B cell (primary cell): ENCODE data around the gene ANKRD13C. TPM values are rescaled to one million over a fixed set of nuclear protein-coding genes. Genes with fewer than 3 reads are reported as not detected.

Experiments used
- ATAC-seq: fragments of 200-7000 bp; cut with Tn5 transposase; one replicate; pipeline ENCODE4 v1.10.0; 2021; ENCODE audit warnings: low read depth, mild to moderate bottlenecking, moderate number of reproducible peaks, moderate library complexity
- CTCF ChIA-PET: fragments of 350-600 bp; sonication (Branson Sonifier 250); formaldehyde crosslinking; loops from one replicate; lab custom pipeline; 2021; ENCODE audit warnings: antibody characterized with exemption, inconsistent platforms; lab: Charles Lee
- POLR2A ChIA-PET: fragments of 350-600 bp; sonication (Branson Sonifier 250); formaldehyde crosslinking; loops from one replicate; lab custom pipeline; 2021; ENCODE audit warnings: antibody characterized with exemption; lab: Charles Lee
- DNase-seq: peaks from one replicate; pipeline ENCODE4 v3.0.0; 2013
- H2AFZ ChIP-seq: 2 replicates; pipeline ENCODE4 v1.6.1; 2012; ENCODE audit warnings: mild to moderate bottlenecking, low read depth, low read length; ENCODE audit not compliant: insufficient read depth, poor library complexity, severe bottlenecking
- H3K27ac ChIP-seq, 2 donors: 1 replicate in 1 of 2; 2 replicates in 1 of 2; pipeline ENCODE4 v1.5.1; 2012 to 2013; ENCODE audit warnings: low read length in 2 of 2, mild to moderate bottlenecking in 2 of 2, moderate library complexity in 1 of 2
- H3K27me3 ChIP-seq, 4 experiments: fragments of 200-600 bp in 1 of 4; sonication (generic) in 1 of 4; replicated peaks in 1 of 4; 1 replicate in 2 of 4; 2 replicates in 2 of 4; pipeline versions ENCODE4 v1.6.1 to v1.7.0; 2013 to 2016; ENCODE audit warnings: low read length in 3 of 4, mild to moderate bottlenecking in 2 of 4, mixed read lengths in 1 of 4, moderate library complexity in 1 of 4; ENCODE audit not compliant: insufficient read depth in 4 of 4, control insufficient read depth in 3 of 4; ENCODE audit errors: control extremely low read depth in 1 of 4
- H3K36me3 ChIP-seq, 2 experiments: replicated peaks in 1 of 2; 1 replicate in 1 of 2; 2 replicates in 1 of 2; pipeline versions ENCODE4 v1.6.1 to v1.7.1; 2013; ENCODE audit warnings: low read length in 1 of 2; ENCODE audit not compliant: insufficient read depth in 2 of 2, control insufficient read depth in 1 of 2; ENCODE audit errors: control extremely low read depth in 1 of 2, extremely low read depth in 1 of 2
- H3K4me1 ChIP-seq, 2 donors: fragments of 200-600 bp in 1 of 2; sonication (generic) in 1 of 2; 1 replicate in 1 of 2; 2 replicates in 1 of 2; pipeline versions ENCODE4 v1.5.1 to v1.6.1; 2013 to 2017; ENCODE audit warnings: low read length in 2 of 2; ENCODE audit not compliant: control insufficient read depth in 2 of 2, insufficient read depth in 2 of 2
- H3K4me2 ChIP-seq: replicated peaks from 2 replicates; pipeline ENCODE3; 2012; ENCODE audit warnings: mild to moderate bottlenecking, low read depth, low read length; ENCODE audit not compliant: poor library complexity, severe bottlenecking
- H3K4me3 ChIP-seq, 5 experiments: fragments of 200-600 bp in 1 of 5; sonication (generic) in 1 of 5; 1 replicate in 3 of 5; 2 replicates in 2 of 5; pipeline versions ENCODE4 v1.5.1 to v1.7.0; 2011 to 2016; ENCODE audit warnings: low read length in 4 of 5, mild to moderate bottlenecking in 4 of 5, low read depth in 2 of 5, control low read depth in 1 of 5, moderate library complexity in 1 of 5; ENCODE audit not compliant: insufficient read depth in 1 of 5; ENCODE audit errors: control extremely low read depth in 1 of 5, extremely low read depth in 1 of 5
- H3K79me2 ChIP-seq: fragments of 200-600 bp; sonication (generic); one replicate; pipeline ENCODE4 v1.6.0; 2016; ENCODE audit warnings: low read length; ENCODE audit not compliant: control insufficient read depth, insufficient read depth
- H3K9ac ChIP-seq: fragments of 200-600 bp; sonication (generic); 2 replicates; pipeline ENCODE4 v1.6.1; 2017; ENCODE audit warnings: mild to moderate bottlenecking, low read length, moderate library complexity
- H3K9me3 ChIP-seq, 3 donors: one replicate each; pipeline versions ENCODE4 v1.6.1 to v1.7.1; 2013; ENCODE audit warnings: low read length in 2 of 3; ENCODE audit not compliant: control insufficient read depth in 2 of 3, insufficient read depth in 1 of 3; ENCODE audit errors: control extremely low read depth in 1 of 3
- H4K20me1 ChIP-seq: 2 replicates; pipeline ENCODE4 v1.6.0; 2012; ENCODE audit warnings: mild to moderate bottlenecking, low read length; ENCODE audit not compliant: insufficient read depth, control insufficient read depth, poor library complexity, severe bottlenecking
- H3K27ac Mint-ChIP-seq: one replicate; pipeline ENCODE4 v1.8.0; 2021; ENCODE audit warnings: mixed read lengths
- H3K27me3 Mint-ChIP-seq: one replicate; pipeline ENCODE4 v1.8.0; 2021; ENCODE audit warnings: mixed read lengths
- H3K4me1 Mint-ChIP-seq: one replicate; pipeline ENCODE4 v1.8.0; 2021; ENCODE audit warnings: mixed read lengths
- H3K4me3 Mint-ChIP-seq: one replicate; pipeline ENCODE4 v1.8.0; 2021; ENCODE audit warnings: mixed read lengths
- H3K9me3 Mint-ChIP-seq: one replicate; pipeline ENCODE4 v1.8.0; 2022; ENCODE audit warnings: mixed read lengths; ENCODE audit not compliant: insufficient read depth
- CTCF ChIP-seq: fragments of 200-600 bp; IDR thresholded peaks from one replicate; pipeline ENCODE4 v1.8.0; 2022; ENCODE audit warnings: antibody characterized with exemption, mild to moderate bottlenecking
- EZH2 ChIP-seq: IDR thresholded peaks from 2 replicates; pipeline ENCODE4 v1.6.1; 2012; ENCODE audit warnings: borderline replicate concordance, low read depth, mild to moderate bottlenecking, moderate library complexity, low read length; ENCODE audit not compliant: insufficient read depth, poor library complexity, severe bottlenecking
- WGBS: methylation state at CpG from one replicate; pipeline ENCODE4 v1.1.5; 2013; ENCODE audit warnings: missing lambda C conversion rate; ENCODE audit not compliant: insufficient coverage; 5-methylcytosine and 5-hydroxymethylcytosine counted together
- intact Hi-C: fragments of 100-400 bp; cut with micrococcal nuclease; formaldehyde crosslinking; loops from one replicate; pipeline ENCODE4 v1.10.0; 2022
- polyA plus RNA-seq: library from polyadenylated mRNA; depleted of rRNA; stranded (reverse); fragments of >200 nt; gene quantifications from 2 replicates; pipeline ENCODE4 v1.2.3, GENCODE V29; 2012
- total RNA-seq, 2 donors: library from RNA; stranded (reverse); fragments of 120-200 nt in 1 of 2; gene quantifications; 1 replicate in 1 of 2; 2 replicates in 1 of 2; pipeline versions ENCODE4 v1.2.3 to v1.2.4, GENCODE V29; 2013 to 2022

Gene ANKRD13C
- total and polyA plus RNA-seq, 2 donors (not counting 1 experiment from before 2014, with no cell fraction given): 7.9 to 29.9 TPM

- Mint-ChIP-seq H3K27ac (no peak overlapping the region), H3K27me3 (no peaks in the 10 kb centered on the region), H3K4me1 (no peaks in the 10 kb centered on the region), H3K9me3 (no peaks in the 10 kb centered on the region), H3K4me3 (no peak overlapping the region)
- H3K4me3 ChIP-seq: no peak overlapping the region
- ATAC-seq: no peak
- no peaks in the 10 kb centered on the region for H3K9me3 ChIP-seq
- no peak for TF ChIP-seq EZH2
- no peak for TF ChIP-seq CTCF
- no peak overlapping the region for H3K27ac ChIP-seq
- no peak overlapping the region for H3K9ac ChIP-seq
- H3K4me2 ChIP-seq: no peak overlapping the region
- no peaks in the 10 kb centered on the region for H3K79me2 ChIP-seq
- intact Hi-C loops: no loop called here
- no peak overlapping the region for H2AFZ ChIP-seq
- WGBS: 95% methylated on average over 4 of the region's 4 CpGs
- H3K4me1 ChIP-seq: no peaks in the 10 kb centered on the region
- H3K36me3 ChIP-seq: peaks cover 12 to 81% of the 10 kb centered on the region in 2 experiments
- DNase-seq: no peak
- ChIA-PET CTCF (no interaction called here), POLR2A (no interaction called here)
- peaks cover 11% of the 10 kb centered on the region for H4K20me1 ChIP-seq
- no peaks in the 10 kb centered on the region for H3K27me3 ChIP-seq
These were observed 105.8 kb downstream of the ANKRD13C start for GRCh38 chr1:70248729-70249128.

GRCh38 chr1:70247768-70248167 is 106.8 kb downstream of the ANKRD13C start:
- Histone ChIP-seq H3K36me3 (peaks cover 14 to 88% of the 10 kb centered on the region in 2 experiments), H3K79me2 (no peaks in the 10 kb centered on the region), H3K9ac (no peak overlapping the region), H3K9me3 (no peaks in the 10 kb centered on the region), H4K20me1 (peaks cover 20% of the 10 kb centered on the region), H3K27ac (no peak overlapping the region), H2AFZ (no peak overlapping the region), H3K27me3 (no peaks in the 10 kb centered on the region), H3K4me1 (no peaks in the 10 kb centered on the region), H3K4me3 (no peak overlapping the region), H3K4me2 (no peak overlapping the region)
- intact Hi-C loops: no loop called here
- DNase-seq (no peak), ATAC-seq (no peak)
- H3K27ac Mint-ChIP-seq: no peak overlapping the region
- ChIA-PET POLR2A (no interaction called here), CTCF (no interaction called here)
- H3K4me1 Mint-ChIP-seq: no peaks in the 10 kb centered on the region
- H3K27me3 Mint-ChIP-seq: no peaks in the 10 kb centered on the region
- H3K4me3 Mint-ChIP-seq: no peak overlapping the region
- TF ChIP-seq CTCF: no peak
- no peak for TF ChIP-seq EZH2
- H3K9me3 Mint-ChIP-seq: no peaks in the 10 kb centered on the region
